ENCODE data around the gene SELENON.

- TF ChIP-seq, protein P1, sequence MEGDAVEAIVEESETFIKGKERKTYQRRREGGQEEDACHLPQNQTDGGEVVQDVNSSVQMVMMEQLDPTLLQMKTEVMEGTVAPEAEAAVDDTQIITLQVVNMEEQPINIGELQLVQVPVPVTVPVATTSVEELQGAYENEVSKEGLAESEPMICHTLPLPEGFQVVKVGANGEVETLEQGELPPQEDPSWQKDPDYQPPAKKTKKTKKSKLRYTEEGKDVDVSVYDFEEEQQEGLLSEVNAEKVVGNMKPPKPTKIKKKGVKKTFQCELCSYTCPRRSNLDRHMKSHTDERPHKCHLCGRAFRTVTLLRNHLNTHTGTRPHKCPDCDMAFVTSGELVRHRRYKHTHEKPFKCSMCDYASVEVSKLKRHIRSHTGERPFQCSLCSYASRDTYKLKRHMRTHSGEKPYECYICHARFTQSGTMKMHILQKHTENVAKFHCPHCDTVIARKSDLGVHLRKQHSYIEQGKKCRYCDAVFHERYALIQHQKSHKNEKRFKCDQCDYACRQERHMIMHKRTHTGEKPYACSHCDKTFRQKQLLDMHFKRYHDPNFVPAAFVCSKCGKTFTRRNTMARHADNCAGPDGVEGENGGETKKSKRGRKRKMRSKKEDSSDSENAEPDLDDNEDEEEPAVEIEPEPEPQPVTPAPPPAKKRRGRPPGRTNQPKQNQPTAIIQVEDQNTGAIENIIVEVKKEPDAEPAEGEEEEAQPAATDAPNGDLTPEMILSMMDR (IDR thresholded peaks at IDR 0.05): no peak
- no peak for TF ChIP-seq POLR2AphosphoS5 (IDR thresholded peaks at IDR 0.05)
- TF ChIP-seq POLR2A (IDR thresholded peaks at IDR 0.05): no peak
Measured at GRCh38 chr1:25787760-25788166, 12.2 kb upstream of the SELENON start.

All from suprapubic skin (tissue), 4 donors.